PFSK-1 (cell line): Measurements from ENCODE around the gene AADACL4.

ENCODE experiments used
- FOXP2 ChIP-seq: optimal IDR thresholded peaks from 2 replicates; pipeline ENCODE3; 2011; ENCODE audit warnings: borderline replicate concordance, control low read depth, inconsistent platforms; ENCODE audit not compliant: insufficient read depth; ENCODE audit errors: extremely low read length, extremely low read depth
- POLR2AphosphoS5 ChIP-seq: IDR thresholded peaks from 2 replicates; pipeline ENCODE4 v1.6.1; 2012; ENCODE audit warnings: low read depth, mild to moderate bottlenecking, control low read depth, low read length, moderate library complexity
- SIN3A ChIP-seq: IDR thresholded peaks from 2 replicates; pipeline ENCODE4 v1.6.1; 2012; ENCODE audit warnings: mild to moderate bottlenecking, low read length, moderate library complexity, borderline replicate concordance; ENCODE audit not compliant: insufficient read depth
- TAF1 ChIP-seq: IDR thresholded peaks from 2 replicates; pipeline ENCODE4 v1.6.1; 2012; ENCODE audit warnings: low read length, control low read depth, borderline replicate concordance; ENCODE audit not compliant: insufficient read depth
- TF ChIP-seq, protein P1 (sequence below), 2 experiments: IDR thresholded peaks; 2 replicates each; pipeline versions ENCODE4 v1.6.1 to v1.8.0; 2011 to 2012; ENCODE audit warnings: low read depth in 2 of 2, low read length in 2 of 2, control low read depth in 1 of 2, inconsistent platforms in 1 of 2, mild to moderate bottlenecking in 1 of 2, moderate library complexity in 1 of 2; ENCODE audit not compliant: insufficient read depth in 1 of 2

The AADACL4 gene

GRCh38 chr1:12697397-12697796 is 53.5 kb downstream of the AADACL4 start:
- TF ChIP-seq SIN3A (no peak), TAF1 (no peak), FOXP2 (no peak), POLR2AphosphoS5 (no peak)
- TF ChIP-seq, protein P1, sequence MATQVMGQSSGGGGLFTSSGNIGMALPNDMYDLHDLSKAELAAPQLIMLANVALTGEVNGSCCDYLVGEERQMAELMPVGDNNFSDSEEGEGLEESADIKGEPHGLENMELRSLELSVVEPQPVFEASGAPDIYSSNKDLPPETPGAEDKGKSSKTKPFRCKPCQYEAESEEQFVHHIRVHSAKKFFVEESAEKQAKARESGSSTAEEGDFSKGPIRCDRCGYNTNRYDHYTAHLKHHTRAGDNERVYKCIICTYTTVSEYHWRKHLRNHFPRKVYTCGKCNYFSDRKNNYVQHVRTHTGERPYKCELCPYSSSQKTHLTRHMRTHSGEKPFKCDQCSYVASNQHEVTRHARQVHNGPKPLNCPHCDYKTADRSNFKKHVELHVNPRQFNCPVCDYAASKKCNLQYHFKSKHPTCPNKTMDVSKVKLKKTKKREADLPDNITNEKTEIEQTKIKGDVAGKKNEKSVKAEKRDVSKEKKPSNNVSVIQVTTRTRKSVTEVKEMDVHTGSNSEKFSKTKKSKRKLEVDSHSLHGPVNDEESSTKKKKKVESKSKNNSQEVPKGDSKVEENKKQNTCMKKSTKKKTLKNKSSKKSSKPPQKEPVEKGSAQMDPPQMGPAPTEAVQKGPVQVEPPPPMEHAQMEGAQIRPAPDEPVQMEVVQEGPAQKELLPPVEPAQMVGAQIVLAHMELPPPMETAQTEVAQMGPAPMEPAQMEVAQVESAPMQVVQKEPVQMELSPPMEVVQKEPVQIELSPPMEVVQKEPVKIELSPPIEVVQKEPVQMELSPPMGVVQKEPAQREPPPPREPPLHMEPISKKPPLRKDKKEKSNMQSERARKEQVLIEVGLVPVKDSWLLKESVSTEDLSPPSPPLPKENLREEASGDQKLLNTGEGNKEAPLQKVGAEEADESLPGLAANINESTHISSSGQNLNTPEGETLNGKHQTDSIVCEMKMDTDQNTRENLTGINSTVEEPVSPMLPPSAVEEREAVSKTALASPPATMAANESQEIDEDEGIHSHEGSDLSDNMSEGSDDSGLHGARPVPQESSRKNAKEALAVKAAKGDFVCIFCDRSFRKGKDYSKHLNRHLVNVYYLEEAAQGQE (IDR thresholded peaks at IDR 0.05; ENCODE audit: insufficient read depth in 1 of 2, low read depth in 2 of 2, low read length in 2 of 2), result no peak

GRCh38 chr1:12703821-12704451 is 60.1 kb downstream of the AADACL4 start:
- no peak for TF ChIP-seq TAF1
- no peak for TF ChIP-seq FOXP2
- TF ChIP-seq, protein P1 (IDR thresholded peaks at IDR 0.05; ENCODE audit: insufficient read depth in 1 of 2, low read depth in 2 of 2, low read length in 2 of 2), result no peak
- no peak for TF ChIP-seq POLR2AphosphoS5
- TF ChIP-seq SIN3A, result no peak

- no peak for TF ChIP-seq SIN3A
- TF ChIP-seq POLR2AphosphoS5, result no peak
- TF ChIP-seq FOXP2, result no peak
- TF ChIP-seq, protein P1 (IDR thresholded peaks at IDR 0.05; ENCODE audit: insufficient read depth in 1 of 2, low read depth in 2 of 2, low read length in 2 of 2), result no peak
- TF ChIP-seq TAF1, result no peak
These were observed 62.2 kb downstream of the AADACL4 start for GRCh38 chr1:12706061-12706460.

DNA sequence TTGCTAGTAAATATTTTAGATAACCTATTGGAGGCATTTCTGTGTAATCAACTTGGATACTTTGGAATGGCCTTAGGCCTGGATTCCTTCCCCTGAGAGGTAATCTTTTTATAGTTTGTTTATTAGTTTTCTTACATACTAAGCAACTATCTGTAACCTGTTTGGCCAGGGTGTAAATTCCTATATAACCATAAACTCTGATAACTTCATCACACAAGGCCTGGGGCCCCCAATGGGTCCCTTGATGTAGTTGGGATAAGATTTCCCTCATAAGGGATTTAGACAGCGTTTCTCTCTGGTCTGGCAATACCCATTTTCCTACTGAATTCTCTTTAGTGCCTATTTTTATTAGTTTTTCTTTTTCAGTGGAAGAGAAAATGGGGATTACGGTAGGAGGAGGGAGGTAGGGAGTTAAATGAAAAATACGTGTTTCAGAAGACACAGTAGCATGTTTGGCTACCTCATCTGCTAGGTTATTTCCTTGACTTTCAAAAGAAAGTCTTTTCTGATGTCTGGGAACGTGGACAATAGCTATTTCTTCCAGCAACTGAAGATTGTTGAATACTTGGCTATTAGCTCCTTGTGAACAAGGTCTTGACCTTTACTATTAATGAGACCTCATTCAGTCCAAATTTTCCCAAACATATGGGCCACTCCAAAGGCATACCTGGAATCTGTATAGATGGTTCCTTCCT is 64.7 kb downstream of the AADACL4 start:
- TF ChIP-seq POLR2AphosphoS5 (no peak), TAF1 (no peak), SIN3A (no peak), FOXP2 (no peak)
- TF ChIP-seq, protein P1 (IDR thresholded peaks at IDR 0.05; ENCODE audit: insufficient read depth in 1 of 2, low read depth in 2 of 2, low read length in 2 of 2), result no peak
